ENCODE measurements around the gene IL25.
"Not testable (repeated sequence)": the region's sequence is repeated elsewhere in the genome, so short reads cannot be mapped to it uniquely, and the experiment has no call there.

Gene IL25

DNA sequence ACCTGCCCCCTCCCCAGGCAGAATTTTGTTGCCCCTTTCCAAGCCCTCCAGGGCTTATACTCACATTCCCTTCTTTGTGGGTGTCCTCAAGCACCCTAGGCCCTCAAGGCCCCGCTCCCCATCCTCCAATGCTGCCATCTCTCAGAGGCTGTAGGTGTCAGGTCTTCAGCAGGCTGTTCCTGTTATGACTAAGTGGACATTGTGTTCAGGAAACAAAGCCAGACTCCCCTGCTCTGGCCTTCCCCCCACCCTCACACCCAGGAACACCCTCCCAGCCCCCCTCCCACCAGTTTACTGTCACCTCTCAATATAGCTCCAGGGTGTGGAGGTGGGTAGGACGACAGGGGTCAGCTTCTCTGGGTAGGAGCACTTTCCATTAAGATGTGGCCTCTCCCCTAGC is 36.9 kb downstream of the IL25 start:
- DNase-seq (ENCODE audit: low read depth in 2 of 2): no peak

DNA sequence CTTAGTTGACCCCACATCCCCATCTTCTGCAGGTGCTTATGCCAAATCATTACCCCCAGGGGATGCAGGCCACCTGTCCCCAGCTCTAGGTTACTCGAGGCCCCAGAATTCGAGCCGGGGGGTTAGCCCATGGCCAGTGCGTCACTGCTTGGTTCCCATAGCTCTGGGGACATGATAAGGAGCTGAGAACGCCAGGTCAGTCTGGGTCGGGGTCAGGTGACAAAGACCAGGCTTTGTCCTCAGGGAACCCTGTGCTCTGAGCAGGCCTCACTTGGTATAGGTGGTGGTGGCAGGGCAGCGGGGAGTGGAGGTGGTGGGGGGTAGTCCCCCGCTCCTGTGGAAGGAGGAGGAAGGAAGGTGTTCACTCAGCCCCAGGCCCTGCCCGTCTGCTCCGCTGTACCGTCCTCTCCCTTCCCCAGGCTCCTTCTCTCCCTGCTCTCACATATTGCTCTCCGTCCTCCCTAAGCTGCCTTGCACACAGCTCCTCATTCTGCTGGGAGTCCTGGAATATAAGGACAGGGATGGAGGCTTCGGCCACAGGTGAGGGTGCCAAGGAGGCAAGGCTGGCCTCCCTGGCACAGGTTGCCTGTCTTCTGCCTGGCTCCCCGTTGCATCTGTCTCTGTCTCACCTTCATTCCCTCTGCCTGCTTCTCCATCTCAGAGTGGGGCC is 37.5 kb downstream of the IL25 start:
- no peak for DNase-seq (ENCODE audit: low read depth in 2 of 2)

DNA sequence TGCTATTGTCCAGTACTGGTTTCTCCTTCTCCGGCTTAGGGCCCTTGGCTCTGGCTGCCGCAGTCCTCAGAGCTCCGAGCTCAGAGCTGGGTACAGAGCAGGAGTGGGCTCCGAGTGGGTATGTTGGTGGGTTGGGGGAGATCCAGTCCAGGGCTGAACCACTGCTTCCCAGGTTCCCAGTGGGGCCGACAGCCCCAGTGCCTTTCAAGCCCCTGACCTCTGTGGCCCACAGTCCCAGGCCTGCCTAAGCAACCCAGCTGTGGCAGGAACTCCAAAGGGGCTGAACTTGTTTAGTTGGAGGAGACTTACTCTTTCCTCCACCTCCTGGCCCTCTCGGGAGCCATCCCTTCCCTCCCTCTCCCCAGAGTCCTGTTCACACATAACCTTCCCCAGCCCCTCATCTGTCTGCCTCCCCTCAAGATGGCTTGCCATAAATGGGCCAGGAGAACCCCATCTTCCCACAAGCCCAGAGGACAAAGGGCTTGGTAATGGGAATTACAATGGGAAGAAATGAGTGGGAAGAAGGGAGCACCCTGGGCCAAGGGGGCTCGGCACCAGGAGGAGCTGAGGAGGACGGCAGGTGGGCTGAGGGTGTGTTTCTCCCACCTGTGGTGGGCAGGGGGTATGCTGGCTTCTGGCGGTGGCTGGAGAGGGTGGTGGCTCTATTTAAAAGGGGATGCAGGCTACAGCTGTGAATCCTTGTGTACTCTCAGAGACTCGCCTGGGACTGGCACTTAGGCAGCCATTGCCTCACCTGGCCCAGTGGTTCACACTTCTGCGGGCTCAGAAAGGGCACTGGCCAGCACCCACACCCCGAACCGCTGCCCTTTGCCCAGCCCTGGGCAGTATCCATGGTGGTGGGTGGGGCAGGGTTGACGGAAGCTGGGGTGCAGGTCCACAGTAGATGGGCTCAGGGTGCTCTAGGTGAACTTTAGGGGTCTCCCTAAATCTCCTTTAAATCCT is 39.2 kb downstream of the IL25 start:
- DNase-seq (ENCODE audit: low read depth in 2 of 2): no peak

DNA sequence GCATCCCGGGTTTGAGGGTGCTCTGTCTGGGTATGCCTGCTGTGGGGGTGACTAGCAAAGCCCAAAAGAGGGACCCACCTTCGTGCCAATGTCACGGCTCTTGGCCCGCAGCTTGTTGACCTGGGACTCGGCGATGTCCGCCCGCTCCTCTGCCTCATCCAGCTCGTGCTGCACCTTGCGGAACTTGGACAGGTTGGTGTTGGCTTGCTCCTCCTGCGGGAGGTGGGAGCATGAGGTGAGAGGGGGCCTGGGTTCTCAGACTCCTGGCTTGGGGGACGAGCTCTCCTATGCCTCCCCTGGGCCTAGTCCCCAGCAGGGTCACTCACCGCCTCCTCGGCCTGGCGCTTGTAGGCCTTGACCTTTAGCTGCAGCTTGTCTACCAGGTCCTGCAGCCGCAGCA is 41.1 kb downstream of the IL25 start:
- DNase-seq (ENCODE audit: low read depth in 2 of 2): no peak

DNA sequence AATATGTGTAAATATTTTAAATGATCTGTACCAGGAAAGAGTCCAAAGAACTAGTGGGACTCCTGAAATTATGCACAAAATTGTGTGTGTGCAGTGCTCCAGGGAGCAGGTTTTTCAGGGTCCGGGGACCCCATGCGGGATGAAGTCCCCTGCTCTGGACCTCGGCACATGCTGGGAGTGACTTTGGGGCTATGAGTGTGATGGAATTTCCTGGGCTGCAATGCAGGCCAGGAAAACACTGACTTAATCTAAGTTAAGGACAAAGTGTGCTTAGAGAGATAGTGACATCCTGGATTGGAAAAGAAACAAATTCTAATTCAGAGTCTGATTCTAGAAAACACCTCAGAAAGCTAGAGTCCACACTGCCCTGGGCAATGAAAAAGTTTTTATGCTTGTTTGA is 41.6 kb downstream of the IL25 start:
- DNase-seq (ENCODE audit: low read depth in 2 of 2): no peak

DNA sequence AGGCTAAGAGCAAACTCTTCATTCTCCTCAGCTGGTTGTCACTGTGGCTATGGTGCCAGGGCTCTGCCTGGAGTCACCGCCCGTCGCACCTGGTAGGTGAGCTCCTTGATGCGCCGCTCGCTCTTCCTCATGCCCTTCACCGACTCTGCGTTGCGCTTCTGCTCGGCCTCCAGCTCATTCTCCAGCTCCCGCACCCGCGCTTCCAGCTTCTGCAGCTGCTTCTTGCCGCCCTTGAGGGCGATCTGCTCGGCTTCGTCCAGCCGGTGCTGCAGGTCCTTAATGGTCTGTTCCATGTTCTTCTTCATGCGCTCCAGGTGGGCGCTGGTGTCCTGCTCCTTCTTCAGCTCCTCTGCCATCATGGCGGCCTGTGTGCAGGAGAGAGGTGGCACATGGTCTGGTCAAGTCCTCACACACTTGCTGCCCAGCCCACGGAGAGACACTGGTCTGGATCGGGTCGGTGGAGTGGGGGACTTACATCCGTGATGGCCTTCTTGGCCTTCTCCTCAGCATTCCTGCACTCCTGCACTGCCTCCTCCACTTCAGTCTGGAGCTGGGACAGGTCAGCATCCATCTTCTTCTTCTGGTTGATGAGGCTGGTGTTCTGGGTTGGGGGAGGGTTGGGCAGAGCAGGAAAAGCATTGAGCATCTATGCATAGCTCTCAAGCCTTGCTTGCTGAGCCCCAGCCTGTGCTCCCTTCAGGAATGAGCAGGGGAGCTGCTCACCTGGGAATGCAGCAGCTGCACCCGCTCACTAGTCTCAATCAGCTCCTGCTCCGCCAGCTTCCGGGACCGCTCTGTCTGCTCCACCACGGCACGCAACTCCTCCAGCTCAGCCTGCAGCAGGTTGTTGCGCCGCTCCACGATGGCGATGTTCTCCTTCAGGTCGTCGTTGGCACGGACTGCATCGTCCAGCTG is 42.6 kb downstream of the IL25 start:
- DNase-seq (ENCODE audit: low read depth in 2 of 2): no peak

DNA sequence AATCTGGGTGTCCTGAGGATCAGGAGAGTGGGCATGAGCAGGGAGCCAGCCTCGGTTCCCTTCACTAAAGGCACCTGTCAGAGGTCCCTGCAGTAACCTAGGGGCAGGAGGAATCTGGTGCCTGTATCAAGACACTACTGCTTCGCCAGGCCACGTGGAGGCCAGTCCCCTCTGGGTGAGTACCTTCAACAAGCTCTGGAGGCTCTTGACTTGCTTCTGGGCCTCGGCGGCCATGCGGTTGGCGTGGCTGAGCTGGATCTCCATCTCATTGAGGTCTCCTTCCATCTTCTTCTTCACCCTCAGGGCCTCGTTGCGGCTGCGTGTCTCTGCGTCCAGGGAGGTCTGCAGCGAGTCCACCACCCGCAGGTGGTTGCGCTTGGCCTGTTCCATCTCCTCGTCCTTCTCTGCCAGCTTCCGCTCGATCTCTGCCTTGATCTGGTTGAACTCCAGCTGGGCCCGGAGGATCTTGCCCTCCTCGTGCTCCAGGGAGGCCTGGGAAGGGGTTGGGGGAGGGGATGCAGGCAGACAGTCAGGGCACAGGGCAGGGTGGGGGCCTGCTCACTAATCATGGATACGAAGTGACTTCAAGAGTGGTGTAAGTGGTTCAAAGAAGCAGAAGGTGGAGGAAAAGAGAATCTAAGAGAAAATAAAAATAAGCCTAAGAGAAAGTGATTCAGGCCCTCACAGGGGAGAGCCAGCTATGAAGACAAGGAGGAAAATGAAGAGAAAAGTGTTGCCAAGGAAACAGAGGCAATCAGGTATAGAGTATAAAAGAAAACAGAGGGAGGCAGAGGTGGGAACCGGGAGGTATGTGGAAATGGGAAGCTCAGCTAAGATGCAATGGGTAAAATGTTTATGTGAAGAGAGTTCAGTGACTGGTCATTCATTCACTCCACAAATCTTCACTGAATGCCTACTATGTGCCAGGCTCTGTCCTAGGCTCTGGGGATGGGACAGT is 43.5 kb downstream of the IL25 start:
- no peak for DNase-seq (ENCODE audit: low read depth in 2 of 2)

DNA sequence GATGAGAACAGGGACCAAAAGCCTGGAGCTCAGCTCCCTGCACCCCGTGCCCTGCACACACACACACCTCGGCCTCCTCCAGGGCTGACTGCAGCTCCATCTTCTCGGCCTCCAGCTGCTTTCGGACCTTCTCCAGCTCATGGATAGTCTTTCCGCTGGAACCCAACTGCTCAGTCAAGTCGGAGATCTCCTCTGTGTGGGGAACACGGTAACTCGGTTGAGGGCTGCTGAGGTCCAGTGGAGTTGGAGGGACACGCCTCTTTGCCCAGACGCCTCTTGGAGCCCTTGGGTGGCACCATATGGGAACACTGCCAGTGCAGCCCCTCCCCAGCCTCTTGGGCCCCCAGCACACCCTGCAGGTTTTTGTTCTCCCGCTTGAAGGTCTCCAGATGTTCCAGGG is 44.2 kb downstream of the IL25 start:
- no peak for DNase-seq (ENCODE audit: low read depth in 2 of 2)

DNA sequence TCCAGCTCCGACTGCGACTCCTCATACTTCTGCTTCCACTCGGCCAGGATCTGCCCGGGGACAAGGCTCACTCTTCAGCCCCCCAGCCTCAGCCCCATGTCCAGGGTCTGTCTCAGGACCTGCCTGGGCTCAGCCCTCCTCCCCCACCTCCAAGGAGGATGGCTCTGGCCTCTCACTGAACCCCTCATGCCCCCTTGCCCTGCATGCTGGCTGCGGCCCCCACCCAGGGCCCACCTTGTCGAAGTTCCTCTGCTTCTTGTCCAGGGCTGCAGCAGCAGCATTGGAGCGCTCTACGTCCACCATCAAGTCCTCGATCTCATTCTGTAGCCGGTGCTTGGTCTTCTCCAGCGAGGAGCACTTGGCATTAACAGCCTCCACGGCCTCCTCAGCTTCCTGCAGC is 44.7 kb downstream of the IL25 start:
- not testable (repeated sequence) for DNase-seq (ENCODE audit: low read depth in 2 of 2)

DNA sequence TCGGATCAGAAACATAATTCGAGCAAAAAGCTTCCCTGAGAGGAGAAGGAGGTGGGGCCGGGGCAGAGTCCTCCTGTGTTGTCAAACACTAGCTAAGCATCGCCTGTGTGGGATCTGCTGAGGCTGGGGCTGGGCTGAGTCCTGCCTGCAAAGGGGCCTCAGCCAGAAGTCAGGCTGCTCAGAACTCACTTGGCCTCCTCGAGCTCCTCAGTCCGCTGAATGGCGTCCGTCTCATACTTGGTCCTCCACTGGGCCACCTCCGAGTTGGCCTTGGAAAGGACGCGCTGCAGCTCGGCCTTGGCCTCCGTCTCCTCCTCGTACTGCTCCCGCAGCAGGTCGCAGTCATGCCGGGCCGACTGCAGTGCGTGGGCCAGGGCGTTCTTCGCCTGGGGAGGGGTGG is 45.4 kb downstream of the IL25 start:
- DNase-seq (ENCODE audit: low read depth in 2 of 2): no peak

DNA sequence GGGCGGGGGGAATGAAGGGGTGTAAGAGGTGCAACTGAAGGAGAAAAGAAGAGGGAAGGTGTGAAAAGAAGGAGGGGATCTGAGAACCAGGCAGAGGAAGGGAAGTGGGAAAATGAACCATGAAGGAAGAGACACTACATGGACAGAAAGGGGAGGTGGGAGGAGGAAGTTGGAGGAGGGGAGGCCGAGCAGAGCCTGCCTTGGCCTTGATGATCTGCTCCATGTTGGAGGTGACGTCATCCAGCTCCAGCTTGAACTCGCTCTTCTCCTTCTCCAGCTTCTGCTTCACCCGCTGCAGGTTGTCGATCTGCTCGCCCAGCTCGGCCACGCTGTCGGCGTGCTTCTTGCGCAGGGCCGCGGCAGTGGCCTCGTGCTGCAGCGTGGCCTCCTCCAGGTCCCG is 47.0 kb downstream of the IL25 start:
- not testable (repeated sequence) for DNase-seq (ENCODE audit: low read depth in 2 of 2)

DNA sequence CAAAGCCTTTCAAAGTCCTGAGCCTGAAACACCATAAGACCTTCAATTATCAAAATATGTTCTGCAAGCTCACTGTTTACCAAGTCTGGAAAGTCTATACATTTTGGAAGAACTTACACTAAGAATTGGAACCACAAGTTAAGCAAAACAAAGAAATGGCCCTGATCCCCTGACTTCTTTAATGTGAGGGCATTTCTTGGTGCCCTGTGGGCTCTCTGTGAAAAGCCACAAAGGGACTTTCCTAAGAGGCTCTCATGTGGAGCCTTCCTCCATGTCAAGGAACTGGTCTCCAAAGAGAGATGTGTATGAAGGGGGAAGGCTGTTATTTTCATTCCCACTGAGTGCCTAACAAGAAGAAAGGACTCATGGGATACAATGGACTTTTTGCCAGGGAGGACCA is 49.0 kb downstream of the IL25 start:
- no peak for DNase-seq (ENCODE audit: low read depth in 2 of 2)

DNA sequence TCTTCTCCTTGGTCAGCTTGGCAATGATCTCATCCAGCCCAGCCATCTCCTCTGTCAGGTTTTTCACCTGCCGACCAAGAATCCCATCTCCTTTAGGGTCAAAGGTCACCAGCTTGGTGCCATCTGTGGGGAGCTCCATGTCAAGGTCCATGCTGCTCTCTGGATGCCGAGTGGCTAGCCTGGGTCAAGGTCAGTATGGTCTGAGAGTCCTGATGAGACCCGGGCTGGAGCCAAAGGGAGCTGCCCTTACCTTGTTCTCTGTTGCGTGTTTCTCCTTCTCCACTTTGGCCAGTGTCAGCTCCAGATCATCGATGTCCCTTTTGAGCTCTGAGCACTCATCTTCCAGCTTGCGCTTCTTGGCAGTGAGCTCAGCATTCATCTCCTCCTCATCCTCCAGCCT is 51.0 kb downstream of the IL25 start:
- DNase-seq (ENCODE audit: low read depth in 2 of 2): no peak

DNA sequence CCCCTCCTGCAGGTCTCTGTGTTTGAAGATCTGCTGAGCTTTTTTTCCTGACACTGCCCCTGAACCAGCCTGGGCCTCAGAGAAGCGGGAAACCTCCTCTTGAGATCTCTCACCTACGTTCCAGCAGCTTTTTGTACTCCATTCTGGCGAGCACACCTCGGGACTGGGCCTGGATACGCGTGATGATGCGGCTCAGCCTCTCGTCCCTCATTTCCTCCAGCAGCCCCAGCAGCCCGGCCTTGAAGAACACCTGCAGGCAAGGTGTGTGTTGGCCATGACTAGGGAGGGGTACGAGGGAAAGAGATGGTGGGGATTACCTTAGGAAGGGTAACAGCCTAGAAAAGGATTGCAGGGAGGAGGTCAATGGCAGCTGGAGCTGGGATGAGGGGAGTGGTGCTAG is 52.6 kb downstream of the IL25 start:
- DNase-seq (ENCODE audit: low read depth in 2 of 2): no peak

DNA sequence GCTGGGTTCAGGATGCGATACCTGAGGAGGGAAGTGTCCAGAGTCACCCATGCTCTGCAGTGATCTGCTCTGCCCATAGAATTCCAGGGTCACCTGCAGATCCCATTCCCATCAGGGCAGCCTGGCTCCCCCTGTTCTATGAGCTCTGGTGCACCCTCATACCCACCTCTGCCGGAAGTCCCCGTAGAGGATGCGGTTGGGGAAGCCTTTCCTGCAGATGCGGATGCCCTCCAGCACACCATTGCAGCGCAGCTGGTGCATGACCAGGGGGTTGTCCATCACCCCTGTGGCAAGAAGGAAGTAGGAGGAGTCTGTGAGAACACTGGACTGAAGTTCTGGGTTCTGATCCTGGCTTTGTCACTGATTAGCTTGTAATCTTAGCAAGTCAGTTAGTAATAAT is 53.2 kb downstream of the IL25 start:
- DNase-seq (ENCODE audit: low read depth in 2 of 2): not testable (repeated sequence)
